ENCODE results near the gene FXYD2. TPM values are rescaled to one million over a fixed set of nuclear protein-coding genes. Genes with fewer than 3 reads are reported as not detected.

FXYD2 gene
- total and polyA plus RNA-seq, 10 of the 15 experiments (the other 5 are each of a cell fraction or from before 2014, with no cell fraction given), result 1.2 to 4.5 (median 2.4) TPM

DNA sequence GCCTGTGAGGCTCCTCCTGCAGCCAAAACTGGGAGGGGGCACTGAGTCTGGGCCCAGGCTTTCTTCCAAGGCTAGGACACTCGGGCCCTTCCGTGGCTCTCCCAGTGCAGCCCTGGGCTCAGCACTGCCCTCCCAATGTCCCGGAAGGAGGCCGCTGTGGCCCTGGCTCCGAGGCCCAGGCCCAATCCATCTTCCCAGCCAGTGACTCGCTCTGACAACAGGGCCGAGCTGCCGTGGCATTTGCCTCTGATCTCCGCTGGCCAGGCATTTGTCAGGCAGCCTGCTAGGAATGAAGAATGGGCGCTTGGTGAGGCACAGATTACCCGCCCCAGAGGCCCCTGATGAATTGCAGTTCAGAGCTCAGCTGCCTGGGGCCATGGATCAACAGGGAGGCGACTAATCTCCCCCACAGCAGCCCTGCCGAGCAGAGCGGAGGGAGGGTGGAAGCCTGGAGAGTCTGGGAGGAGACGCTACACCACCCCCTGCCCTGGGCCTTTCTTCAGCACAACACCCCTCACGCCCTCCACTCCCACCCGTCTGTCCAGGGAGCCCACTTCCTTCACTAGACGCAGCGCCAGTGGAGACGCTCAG, 8.3 kb downstream of the FXYD2 start:
- Histone ChIP-seq H3K4me1 (ENCODE audit: control insufficient read depth, insufficient read depth, low read length) (peaks cover 55% of the 10 kb centered on the region), H3K79me2 (ENCODE audit: control insufficient read depth, insufficient read depth, low read length) (peaks cover 2% of the 10 kb centered on the region; the same call in 1 of the 2 replicates), H3K9ac (ENCODE audit: control insufficient read depth, insufficient read depth, low read length) (peak overlapping the region; percentile 66), H3K9me3 (replicated peaks; ENCODE audit: control insufficient read depth, insufficient read depth, low read length) (no peaks in the 10 kb centered on the region), H3K4me2 (ENCODE audit: control insufficient read depth, insufficient read depth) (peak overlapping the region; percentile 90), H3K27ac (ENCODE audit: control insufficient read depth, insufficient read depth) (peak overlapping the region; percentile 87), H3K4me3 (peak overlapping the region; percentile 11; the same call in 1 of the 2 replicates), H3K36me3 (ENCODE audit: control insufficient read depth in 2 of 2, insufficient read depth in 2 of 2, low read length in 1 of 2) (no peaks in the 10 kb centered on the region), H4K20me1 (ENCODE audit: control insufficient read depth, insufficient read depth) (no peaks in the 10 kb centered on the region), H2AFZ (ENCODE audit: control insufficient read depth, low read depth, low read length) (no peak overlapping the region; the same call in 1 of the 2 replicates), H3K27me3 (replicated peaks in 1 of 2; ENCODE audit: control insufficient read depth in 2 of 2, insufficient read depth in 2 of 2, low read length in 1 of 2) (no peaks in the 10 kb centered on the region)
- CTCF ChIA-PET, result interaction anchor here (0.7 to 16.0 kb wide), 33 partner anchors 8 to 590 kb away, joined by 3 to 503 read pairs (median 5); partner anchors contain the start of gene TMPRSS13
- TF ChIP-seq, protein P1, sequence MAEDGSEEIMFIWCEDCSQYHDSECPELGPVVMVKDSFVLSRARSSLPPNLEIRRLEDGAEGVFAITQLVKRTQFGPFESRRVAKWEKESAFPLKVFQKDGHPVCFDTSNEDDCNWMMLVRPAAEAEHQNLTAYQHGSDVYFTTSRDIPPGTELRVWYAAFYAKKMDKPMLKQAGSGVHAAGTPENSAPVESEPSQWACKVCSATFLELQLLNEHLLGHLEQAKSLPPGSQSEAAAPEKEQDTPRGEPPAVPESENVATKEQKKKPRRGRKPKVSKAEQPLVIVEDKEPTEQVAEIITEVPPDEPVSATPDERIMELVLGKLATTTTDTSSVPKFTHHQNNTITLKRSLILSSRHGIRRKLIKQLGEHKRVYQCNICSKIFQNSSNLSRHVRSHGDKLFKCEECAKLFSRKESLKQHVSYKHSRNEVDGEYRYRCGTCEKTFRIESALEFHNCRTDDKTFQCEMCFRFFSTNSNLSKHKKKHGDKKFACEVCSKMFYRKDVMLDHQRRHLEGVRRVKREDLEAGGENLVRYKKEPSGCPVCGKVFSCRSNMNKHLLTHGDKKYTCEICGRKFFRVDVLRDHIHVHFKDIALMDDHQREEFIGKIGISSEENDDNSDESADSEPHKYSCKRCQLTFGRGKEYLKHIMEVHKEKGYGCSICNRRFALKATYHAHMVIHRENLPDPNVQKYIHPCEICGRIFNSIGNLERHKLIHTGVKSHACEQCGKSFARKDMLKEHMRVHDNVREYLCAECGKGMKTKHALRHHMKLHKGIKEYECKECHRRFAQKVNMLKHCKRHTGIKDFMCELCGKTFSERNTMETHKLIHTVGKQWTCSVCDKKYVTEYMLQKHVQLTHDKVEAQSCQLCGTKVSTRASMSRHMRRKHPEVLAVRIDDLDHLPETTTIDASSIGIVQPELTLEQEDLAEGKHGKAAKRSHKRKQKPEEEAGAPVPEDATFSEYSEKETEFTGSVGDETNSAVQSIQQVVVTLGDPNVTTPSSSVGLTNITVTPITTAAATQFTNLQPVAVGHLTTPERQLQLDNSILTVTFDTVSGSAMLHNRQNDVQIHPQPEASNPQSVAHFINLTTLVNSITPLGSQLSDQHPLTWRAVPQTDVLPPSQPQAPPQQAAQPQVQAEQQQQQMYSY (CRISPR knock-in tag; IDR thresholded peaks at IDR 0.05), result no peak
- TF ChIP-seq, protein P2, sequence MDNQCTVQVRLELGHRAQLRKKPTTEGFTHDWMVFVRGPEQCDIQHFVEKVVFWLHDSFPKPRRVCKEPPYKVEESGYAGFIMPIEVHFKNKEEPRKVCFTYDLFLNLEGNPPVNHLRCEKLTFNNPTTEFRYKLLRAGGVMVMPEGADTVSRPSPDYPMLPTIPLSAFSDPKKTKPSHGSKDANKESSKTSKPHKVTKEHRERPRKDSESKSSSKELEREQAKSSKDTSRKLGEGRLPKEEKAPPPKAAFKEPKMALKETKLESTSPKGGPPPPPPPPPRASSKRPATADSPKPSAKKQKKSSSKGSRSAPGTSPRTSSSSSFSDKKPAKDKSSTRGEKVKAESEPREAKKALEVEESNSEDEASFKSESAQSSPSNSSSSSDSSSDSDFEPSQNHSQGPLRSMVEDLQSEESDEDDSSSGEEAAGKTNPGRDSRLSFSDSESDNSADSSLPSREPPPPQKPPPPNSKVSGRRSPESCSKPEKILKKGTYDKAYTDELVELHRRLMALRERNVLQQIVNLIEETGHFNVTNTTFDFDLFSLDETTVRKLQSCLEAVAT (IDR thresholded peaks at IDR 0.05), result peak; percentile 78
- TSS peak; percentile 27 for BruUV-seq (replicated peaks)
- ATAC-seq, result no peak
- in situ Hi-C loops (cut with MboI), result no loop called here
- POLR2A ChIA-PET, result interaction anchor here (1.0 to 4.8 kb wide), 9 partner anchors 8 to 389 kb away, joined by 3 to 47 read pairs (median 6); partner anchors contain the start of gene FXYD2
- intact Hi-C loops (cut with micrococcal nuclease; ENCODE audit: unreplicated experiment), result loop anchor here (5.0 to 10.0 kb wide), 4 partner anchors 209 to 1891 kb away; partner anchors contain the start of genes KMT2A, PCSK7 and RNF214
- no peak for FAIRE-seq
- DNase-seq (ENCODE audit: low read depth, low spot score), result no peak
- SMC1A ChIA-PET (ENCODE audit: uncharacterized antibody, unreplicated experiment), result interaction anchor here (0.6 to 11.7 kb wide), 26 partner anchors 11 to 585 kb away, joined by 3 to 318 read pairs (median 5); partner anchors contain the start of genes IL10RA and PCSK7
- RAD21 ChIA-PET (ENCODE audit: unreplicated experiment), result interaction anchor here (0.8 to 22.6 kb wide), 22 partner anchors 9 to 635 kb away, joined by 3 to 393 read pairs (median 6); partner anchors contain the start of genes IL10RA and PCSK7
- WGBS (ENCODE audit: insufficient coverage, insufficient replicate concordance, low lambda C conversion rate, missing lambda C conversion rate), result 89% methylated on average over 20 of the region's 20 CpGs
